Activated CD8-positive, alpha-beta memory T cell treated with anti-CD3 and anti-CD28 coated beads for 36 hours (primary cell): ENCODE results near the gene IL36G. TPM values are rescaled to one million over a fixed set of nuclear protein-coding genes. Genes with fewer than 3 reads are reported as not detected.
"Not testable (repeated sequence)": the region's sequence is repeated elsewhere in the genome, so short reads cannot be mapped to it uniquely, and the experiment has no call there.

Experiments used
- CTCF ChIA-PET: fragments of 350-600 bp; sonication (Branson Sonifier 250); formaldehyde crosslinking; loops from one replicate; lab custom pipeline; 2021; ENCODE audit warnings: antibody characterized with exemption; lab: Charles Lee
- POLR2A ChIA-PET: fragments of 350-600 bp; sonication (Branson Sonifier 250); formaldehyde crosslinking; loops from one replicate; lab custom pipeline; 2021; ENCODE audit warnings: antibody characterized with exemption; lab: Charles Lee
- total RNA-seq, 2 experiments: library from RNA; stranded (reverse); gene quantifications; one replicate each; pipeline ENCODE4 v1.2.3, GENCODE V29; 2021

The IL36G gene
- not detected for total RNA-seq

DNA sequence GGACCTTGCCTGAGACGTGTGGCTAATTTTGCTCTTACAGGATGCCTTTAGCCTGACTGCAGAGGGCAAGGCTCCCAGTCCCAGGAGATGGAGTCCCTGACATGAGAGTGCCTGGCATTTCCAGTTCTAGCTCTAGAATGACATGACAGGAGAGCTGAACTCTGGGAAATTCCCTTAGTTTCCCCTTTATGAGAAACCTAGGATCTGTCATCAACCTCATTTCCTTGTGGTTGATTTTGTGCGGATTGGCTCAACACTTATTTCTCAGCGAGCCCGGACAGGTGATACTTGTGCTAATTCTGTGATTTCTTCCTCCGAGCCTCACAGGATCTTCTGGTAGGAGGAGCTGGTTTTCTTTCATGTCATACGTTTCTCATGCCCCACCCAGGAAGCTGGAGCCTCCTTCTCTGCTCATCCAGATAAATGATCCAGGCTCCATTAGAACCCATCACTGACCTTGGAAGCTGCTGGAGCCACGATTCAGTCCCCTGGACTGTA lies at the start of gene IL36G:
Gene IL36G, plus strand, starts transcription at position 448 of the 498 bp plus-strand sequence. CDS start 633 bp downstream, outside the sequence.
- CTCF ChIA-PET: interaction anchor here (1.9 kb wide), 1 partner anchor 36 kb away, joined by 5 read pairs; no protein-coding TSS in a partner anchor
- POLR2A ChIA-PET: no interaction called here

DNA sequence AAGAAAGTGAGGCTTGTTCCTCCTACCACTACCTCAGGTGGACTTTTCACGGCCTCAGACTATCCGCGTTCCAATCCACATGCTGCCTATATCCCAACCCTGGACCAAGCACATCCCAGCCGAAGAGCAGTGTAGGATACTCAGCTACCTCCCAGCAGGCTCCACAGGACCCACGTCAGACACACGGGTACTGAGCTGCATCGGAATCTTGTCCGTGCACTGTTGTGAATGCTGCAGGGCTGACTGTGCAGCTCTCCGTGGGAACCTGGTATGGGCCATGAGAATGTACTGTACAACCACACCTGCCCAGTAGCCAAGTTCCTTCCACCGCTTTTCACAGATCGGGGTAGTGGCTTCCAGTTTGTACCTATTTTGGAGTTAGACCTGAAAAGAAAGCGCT lies 44.5 kb upstream of the IL36G start:
- ChIA-PET CTCF (interaction anchor here (0.7 kb wide), 1 partner anchor 184 kb away, joined by 3 read pairs; no protein-coding TSS in a partner anchor), POLR2A (no interaction called here)

DNA sequence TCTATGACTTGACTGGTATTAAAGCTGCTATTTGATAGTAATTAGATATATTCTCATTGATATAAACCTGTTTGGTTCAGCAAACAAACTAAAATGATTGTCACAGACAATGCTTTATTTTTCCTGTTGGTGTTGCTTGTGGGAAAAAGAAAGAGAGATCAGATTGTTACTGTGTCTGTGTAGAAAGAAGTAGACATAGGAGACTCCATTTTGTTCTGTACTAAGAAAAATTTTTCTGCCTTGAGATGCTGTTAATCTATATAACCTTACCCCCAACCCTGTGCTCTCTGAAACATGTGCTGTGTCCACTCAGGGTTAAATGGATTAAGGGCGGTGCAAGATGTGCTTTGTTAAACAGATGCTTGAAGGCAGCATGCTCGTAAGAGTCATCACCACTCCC lies 43.7 kb upstream of the IL36G start:
- POLR2A ChIA-PET, CTCF ChIA-PET: not testable (repeated sequence)

DNA sequence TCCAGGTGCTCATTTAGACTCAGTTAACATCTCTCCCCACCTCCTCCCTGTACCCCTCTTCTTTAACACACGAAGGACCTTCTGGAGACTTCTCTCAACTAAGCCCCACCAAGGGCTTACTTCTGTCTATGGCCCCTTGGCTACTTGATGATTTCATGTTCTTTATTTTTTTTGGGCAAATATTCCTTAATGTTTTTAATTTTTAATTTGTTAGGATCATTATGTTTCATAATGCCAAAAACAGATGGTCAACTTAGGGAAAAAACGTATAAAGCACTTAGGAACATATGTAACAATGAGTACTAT lies 40.9 kb upstream of the IL36G start:
- POLR2A ChIA-PET: no interaction called here
- CTCF ChIA-PET: no interaction called here

DNA sequence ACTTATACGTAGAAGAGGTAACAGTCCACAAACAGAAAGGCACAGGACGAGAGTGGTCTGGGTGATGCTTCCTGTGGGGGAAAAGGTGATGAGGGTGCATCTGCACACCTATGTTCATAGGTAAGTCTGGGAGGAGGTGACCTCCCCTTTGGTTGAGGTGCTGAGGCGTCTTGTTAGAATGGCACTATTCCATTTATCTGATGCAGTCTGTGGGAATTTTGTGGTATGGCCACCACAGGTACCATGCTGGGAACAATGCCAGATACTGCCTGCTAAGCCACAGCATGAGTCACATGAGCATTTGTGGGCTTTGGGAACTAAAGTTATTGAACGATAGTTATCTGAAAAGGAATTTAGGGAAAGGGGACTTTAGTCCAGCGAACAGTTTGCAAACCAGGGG lies 38.9 kb upstream of the IL36G start:
- ChIA-PET POLR2A (no interaction called here), CTCF (no interaction called here)

DNA sequence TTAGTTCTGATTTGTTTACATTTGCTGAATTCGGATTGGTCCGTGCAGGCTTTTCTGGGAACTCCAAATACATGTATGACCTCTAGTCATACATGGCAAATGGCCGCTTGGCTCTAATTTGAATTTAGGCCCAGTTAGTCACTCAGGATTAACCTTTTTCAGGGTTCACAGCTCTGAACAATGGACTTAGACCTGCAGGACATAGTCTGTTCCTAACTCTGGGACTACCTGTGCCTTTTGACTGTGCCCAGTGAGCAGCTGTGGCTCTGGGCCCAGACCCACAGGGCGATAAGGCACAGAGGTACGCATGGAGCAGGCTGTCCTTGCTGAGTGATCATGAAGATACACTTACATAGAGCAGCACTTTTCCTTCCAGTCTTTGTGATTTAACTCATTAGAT lies 38.4 kb upstream of the IL36G start:
- POLR2A ChIA-PET: no interaction called here
- CTCF ChIA-PET: interaction anchor here (1.2 to 4.7 kb wide), 2 partner anchors 9 to 190 kb away, joined by 3 to 35 read pairs; no protein-coding TSS in a partner anchor

DNA sequence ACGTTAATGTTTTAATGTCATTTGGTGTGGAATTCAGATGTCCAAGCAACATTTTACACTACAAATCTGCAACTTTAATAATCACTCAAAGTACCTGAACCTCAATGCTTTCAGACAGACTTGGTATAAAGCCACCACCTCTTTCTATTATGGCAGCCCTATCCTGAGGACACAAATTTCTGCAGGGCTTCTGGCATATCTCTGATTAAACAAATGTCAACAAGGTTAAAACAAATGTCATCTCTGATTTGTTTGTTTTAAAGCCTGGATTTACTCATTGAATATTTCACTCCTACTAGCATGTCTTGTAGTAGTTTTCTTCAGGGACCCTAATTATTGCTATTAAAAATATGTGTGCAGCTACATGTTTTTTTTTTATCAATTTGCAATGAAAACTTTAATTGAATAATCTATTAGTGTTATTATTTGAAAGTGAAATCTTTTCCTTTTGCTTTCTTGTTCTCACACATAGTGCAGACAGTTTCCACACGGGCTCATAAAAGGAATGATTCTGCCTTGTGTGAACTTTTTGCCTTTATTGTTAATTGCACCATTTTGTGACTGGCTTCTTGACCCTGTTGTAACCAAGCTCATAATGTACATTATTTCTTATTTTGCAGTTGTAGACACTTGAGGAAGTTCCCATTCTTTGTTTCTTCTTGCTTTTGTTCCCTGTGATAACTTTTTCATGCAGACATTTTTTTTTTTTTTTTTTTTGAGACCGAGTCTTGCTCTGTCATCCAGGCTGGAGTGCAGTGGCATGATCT lies 36.8 kb upstream of the IL36G start:
- POLR2A ChIA-PET: interaction anchor here (0.5 to 0.7 kb wide), 2 partner anchors 193 to 392 kb away, joined by 5 to 7 read pairs; no protein-coding TSS in a partner anchor

DNA sequence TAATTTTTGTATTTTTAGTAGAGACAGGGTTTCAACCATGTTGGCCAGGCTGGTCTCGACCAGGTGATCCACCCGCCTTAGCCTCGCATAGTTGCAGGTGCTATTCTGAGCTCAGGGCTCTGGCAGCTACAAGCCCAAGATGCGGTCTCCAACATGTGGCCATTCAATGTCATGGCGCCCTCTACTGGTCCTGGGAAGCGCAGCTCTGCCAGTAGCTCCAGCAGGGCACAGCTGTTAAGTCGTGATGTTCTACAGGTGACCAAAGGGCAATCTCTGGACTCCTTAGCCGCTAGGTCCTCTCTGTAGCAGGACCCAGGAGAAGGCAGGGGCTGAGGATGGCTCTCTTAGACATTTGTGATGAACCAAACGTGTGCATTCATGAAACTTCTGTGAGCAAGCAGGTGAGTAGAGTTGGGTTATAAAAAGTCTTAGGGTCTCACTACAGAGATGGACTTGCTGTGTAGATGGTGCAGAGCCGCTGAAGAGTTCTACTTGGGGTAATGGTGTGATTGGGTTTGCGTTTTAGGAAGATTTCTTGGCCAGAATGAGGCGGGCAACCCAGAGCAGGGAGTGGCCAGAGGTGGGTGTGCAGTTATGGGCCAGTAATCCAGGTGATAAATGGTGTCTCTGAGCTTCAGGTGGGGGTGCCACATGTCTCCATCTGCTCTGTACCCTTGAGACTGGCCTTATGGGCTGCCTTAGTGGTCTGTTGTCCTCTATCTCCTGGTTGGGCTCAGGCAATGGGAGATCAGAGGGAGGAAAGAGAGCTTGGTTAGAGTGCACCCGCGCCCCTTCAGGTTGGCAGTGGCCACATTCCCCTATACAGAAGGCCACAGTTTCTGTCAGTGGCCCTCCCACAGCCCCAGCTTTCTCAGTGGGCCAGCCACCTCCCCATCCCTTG lies 35.8 kb upstream of the IL36G start:
- POLR2A ChIA-PET: interaction anchor here (0.5 kb wide), 1 partner anchor 194 kb away, joined by 5 read pairs; no protein-coding TSS in a partner anchor
- CTCF ChIA-PET: interaction anchor here (0.7 to 4.7 kb wide), 21 partner anchors 10 to 285 kb away, joined by 3 to 35 read pairs (median 4); partner anchors contain the start of gene IL36G

More for the DNA sequence above, 36.8 kb upstream of the IL36G start:
- CTCF ChIA-PET: interaction anchor here (0.7 to 4.7 kb wide), 21 partner anchors 9 to 284 kb away, joined by 3 to 35 read pairs (median 4); partner anchors contain the start of gene IL36G

DNA sequence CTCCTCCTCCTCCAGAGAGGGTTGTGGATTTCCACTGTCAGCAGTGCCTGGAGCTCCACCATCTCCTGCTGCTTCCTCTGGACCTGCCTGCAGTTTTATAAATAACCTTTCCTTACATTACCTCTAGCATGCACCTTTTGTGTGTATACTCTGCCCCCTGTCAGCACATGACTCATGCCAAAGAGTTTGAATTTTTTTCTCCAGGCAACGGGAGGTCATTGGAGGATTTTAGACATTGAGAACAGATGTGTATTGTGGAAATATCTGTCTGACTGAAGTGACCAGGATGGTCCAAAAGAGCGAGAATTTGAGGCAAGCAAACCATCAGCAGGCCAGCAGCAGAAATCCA lies 35.2 kb upstream of the IL36G start:
- CTCF ChIA-PET: interaction anchor here (0.9 to 4.7 kb wide), 11 partner anchors 12 to 201 kb away, joined by 3 to 35 read pairs (median 4); partner anchors contain the start of gene IL36G
- POLR2A ChIA-PET: no interaction called here

DNA sequence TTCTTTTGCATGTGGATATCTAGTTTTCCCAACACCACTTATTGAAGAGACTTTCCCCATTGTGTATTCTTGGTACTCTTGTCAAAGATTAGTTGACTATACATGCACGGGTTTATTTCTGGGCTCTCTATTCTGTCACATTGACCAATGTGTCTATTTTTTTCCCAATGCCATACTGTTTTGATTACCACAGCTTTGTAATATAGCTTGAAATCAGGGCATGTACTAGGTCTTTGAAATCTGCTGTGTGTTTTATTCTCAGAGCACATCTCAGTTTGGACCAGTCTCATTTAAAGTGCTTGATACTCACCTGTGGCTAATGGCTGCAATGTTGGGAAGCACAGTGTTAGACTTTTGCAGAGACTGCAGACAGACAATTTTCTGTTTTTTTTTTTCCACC lies 32.8 kb upstream of the IL36G start:
- CTCF ChIA-PET: interaction anchor here (0.9 to 1.8 kb wide), 2 partner anchors 13 to 60 kb away, joined by 3 to 5 read pairs; no protein-coding TSS in a partner anchor
- POLR2A ChIA-PET: no interaction called here

DNA sequence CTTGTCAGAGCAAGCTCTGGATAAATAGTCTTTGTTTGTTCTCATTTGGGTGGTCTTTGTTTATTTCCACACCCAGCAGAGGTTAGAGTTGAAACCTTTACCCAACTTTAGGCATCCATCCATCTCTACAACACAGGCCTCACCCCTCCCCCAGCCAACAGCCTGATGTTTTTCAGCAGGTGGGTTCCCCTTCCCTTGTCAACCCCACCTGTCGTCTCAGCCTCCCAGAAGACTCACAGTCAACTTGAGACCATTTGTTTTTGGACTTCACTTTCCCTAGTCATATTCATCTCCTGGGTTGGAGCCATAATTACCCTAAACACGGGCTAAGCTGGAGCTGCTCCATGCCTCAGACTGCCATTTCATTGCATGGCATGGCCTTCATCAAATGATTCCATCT lies 31.7 kb upstream of the IL36G start:
- ChIA-PET CTCF (interaction anchor here (1.8 kb wide), 1 partner anchor 61 kb away, joined by 5 read pairs; no protein-coding TSS in a partner anchor), POLR2A (no interaction called here)

DNA sequence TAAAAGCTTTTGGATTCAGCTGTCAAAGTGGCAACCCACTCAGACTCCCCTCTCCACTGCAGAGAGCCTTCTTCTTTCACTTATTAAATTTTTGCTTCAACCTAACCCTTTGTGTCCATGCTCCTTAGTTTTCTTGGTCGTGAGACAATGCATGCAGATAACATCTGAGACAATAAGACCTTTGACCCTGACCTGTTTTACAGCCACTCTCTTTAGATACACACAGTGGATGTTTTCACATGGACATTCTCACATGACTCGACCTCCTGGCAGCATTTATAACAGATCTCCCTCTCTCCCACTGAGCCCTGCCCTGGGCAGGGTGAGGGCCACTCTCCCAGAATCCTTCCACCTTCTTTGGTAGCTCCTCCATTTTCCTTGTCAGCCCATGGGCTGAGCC lies 30.4 kb upstream of the IL36G start:
- CTCF ChIA-PET: no interaction called here
- POLR2A ChIA-PET: no interaction called here

DNA sequence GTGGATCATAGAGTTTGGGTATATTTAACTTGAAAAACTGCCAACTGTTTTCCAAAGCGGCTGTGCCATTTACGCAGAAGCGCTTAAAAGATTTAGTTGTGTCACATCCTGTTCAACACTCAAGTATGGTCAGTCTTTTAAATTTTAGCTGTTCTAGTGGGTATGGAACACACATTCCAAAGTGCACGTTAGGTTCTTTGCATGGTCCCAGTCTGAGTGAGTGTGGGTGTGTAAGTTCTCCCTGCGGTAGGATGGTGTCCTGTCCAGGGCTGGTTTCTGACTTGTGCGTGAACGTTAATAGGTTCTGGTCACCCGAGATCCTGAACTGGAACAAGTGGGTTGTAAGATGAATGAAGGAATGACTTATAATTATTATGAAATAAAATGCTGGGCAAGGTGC lies 28.4 kb upstream of the IL36G start:
- POLR2A ChIA-PET: no interaction called here
- CTCF ChIA-PET: no interaction called here

DNA sequence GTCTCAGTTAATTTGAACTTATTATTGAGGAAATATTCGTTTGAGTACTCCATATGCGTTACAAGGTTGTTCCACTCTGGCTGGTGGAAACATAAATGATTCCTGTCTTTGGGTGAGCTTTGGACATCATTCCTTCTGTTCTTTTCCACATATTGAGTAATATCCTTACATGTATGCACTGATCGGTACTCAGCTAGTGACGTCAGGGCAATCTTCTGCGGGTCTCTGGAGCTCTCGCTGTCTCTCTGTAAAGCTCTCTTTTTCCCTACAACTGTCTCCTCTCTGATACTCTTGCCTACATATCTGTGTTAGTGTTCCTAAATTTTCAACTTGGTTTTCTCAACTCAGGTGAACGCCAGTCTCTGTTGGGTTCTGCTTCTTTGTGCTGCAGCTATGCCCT lies 23.4 kb upstream of the IL36G start:
- POLR2A ChIA-PET: no interaction called here

DNA sequence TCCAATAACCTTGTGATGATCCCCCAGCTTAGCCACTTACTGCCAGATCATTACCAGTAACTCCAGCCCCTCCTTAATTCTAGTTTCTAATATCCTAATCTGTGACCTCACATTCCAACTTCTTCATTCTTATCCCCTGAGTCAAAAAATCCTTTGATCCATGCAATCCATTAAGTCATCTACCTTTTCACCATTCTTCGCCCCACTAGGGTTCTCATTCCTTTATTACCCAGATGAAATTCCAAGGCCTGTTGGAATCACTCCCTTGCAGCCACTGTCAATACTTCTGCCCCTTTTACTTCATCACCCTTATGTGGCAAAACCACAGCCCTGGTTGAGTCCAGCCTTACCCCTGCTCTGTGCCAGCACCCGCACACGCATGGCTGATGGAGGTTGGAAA lies 20.3 kb upstream of the IL36G start:
- ChIA-PET POLR2A (no interaction called here), CTCF (interaction anchor here (0.8 kb wide), 1 partner anchor 12 kb away, joined by 3 read pairs; no protein-coding TSS in a partner anchor)

More for the DNA sequence above, 23.4 kb upstream of the IL36G start:
- CTCF ChIA-PET: interaction anchor here (1.4 kb wide), 1 partner anchor 205 kb away, joined by 3 read pairs; no protein-coding TSS in a partner anchor

DNA sequence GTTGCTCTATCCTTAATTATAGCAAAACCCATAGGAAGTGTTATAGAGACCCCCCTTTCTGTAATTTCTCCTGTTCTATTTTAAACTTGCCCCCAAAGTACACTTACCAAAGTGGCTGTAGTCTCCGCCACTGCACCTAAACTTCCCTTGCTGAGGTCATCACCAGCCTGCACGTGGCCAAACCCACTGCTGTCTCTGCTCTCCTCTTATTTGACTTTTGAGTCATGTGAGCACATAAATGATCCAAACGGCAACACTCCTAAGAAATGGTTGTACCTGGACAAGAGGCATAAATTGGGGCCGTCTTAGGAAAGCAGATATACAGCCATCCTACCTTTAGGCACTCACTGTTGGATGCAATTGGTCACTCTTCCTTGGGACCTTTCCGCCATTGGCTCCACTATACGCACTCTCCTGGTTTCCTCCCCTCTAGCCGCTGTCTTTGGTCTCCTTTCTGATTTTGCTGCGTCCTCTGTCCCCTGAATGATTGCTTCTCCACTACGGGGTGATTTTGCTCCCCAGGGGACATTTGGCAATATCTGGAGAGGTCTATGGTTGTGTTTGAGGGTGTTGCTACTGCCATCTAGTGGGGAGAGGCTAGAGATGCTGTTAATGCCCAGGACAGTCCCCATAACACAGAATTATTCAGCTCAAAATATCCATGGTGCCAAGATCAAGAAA lies 19.2 kb upstream of the IL36G start:
- POLR2A ChIA-PET: no interaction called here
- CTCF ChIA-PET: interaction anchor here (0.7 to 2.0 kb wide), 8 partner anchors 11 to 221 kb away, joined by 3 to 7 read pairs (median 3); no protein-coding TSS in a partner anchor

DNA sequence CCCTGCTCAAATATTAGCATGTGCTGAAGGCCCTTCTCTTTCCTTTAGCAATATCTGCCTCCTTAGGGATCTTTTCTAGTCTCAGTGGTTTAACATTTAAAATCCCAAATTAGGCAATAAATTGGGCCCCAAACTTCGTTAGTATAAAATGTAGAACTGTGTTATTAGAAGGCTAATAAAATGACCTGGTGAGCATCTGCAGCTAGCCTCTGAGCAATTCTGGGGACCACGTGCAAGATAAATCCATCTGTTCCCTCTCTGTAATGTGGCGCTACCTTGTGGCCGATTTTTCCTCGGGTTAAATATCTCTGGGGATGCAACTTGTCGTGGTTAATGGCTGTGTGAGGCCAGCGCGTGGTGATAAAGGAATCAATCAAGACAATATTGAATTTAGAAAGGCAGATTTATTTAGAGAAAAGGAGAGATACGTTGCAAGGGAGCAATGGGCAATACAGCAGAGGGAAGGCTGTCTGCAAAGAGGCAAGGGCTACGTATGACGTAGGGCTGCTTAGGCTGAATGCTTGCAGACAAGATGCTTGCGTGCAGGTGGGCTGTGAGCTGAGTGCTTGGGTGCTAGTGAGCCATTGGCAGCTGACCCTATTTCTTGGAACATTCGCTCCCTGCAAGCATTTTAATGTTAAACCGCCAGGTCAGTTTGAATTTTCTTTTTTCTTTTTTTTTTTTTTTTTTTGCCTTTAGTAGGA lies 18.5 kb upstream of the IL36G start:
- CTCF ChIA-PET: interaction anchor here (0.7 to 2.0 kb wide), 8 partner anchors 10 to 222 kb away, joined by 3 to 7 read pairs (median 4); no protein-coding TSS in a partner anchor
- POLR2A ChIA-PET: interaction anchor here (0.7 kb wide), 1 partner anchor 339 kb away, joined by 7 read pairs; no protein-coding TSS in a partner anchor
